Brain microvascular endothelial cell (primary cell): ENCODE results near the gene RNF123.

ENCODE experiments used
- DNase-seq: peaks from one replicate; pipeline ENCODE4 v3.0.0-alpha.2; 2020
- H3K27ac ChIP-seq: fragments of 250-450 bp; sonication (Bioruptor Pico); 2 replicates; pipeline ENCODE4 v1.5.1; 2020; ENCODE audit warnings: mild to moderate bottlenecking, moderate library complexity
- H3K27me3 ChIP-seq: fragments of 250-450 bp; sonication (Bioruptor Pico); replicated peaks from 2 replicates; pipeline ENCODE4 v1.5.1; 2020; ENCODE audit warnings: mild to moderate bottlenecking
- H3K36me3 ChIP-seq: fragments of 250-450 bp; sonication (Bioruptor Pico); replicated peaks from 2 replicates; pipeline ENCODE4 v1.5.1; 2020; ENCODE audit warnings: mild to moderate bottlenecking
- H3K4me3 ChIP-seq: 2 replicates; pipeline ENCODE4 v1.5.1; 2011; ENCODE audit warnings: low read depth, mild to moderate bottlenecking, control low read depth, low read length, moderate library complexity
- in situ Hi-C: cut with HindIII; loops from 2 replicates; pipeline ENCODE4 v1.10.0; 2017; ENCODE audit warnings: low sequenced_read_pairs, low pct_ligation_motif_present
- TF ChIP-seq, protein P1 (sequence below): IDR thresholded peaks from 2 replicates; pipeline ENCODE4 v1.5.1; 2011; ENCODE audit warnings: low read depth, mild to moderate bottlenecking, moderate library complexity, low read length, control low read depth, inconsistent platforms; ENCODE audit errors: missing control alignments

RNF123 gene

DNA sequence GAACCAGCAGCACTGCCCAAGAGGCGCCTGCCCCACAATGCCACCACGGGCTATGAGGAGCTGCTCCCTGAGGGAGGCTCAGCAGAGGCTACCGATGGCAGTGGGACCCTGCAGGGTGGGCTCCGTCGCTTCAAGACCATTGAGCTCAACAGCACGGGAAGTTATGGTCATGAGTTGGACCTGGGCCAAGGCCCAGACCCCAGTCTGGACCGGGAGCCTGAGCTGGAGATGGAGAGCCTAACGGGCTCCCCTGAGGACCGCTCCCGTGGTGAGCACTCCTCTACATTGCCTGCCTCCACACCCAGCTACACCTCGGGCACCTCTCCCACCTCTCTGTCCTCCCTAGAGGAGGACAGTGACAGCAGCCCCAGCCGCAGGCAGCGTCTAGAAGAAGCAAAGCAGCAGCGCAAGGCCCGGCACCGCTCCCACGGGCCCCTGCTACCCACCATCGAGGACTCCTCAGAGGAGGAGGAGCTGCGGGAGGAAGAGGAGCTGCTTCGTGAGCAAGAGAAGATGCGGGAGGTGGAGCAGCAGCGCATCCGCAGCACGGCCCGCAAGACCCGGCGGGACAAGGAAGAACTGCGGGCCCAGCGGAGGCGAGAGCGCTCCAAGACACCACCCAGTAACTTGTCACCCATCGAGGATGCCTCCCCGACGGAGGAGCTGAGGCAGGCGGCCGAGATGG, 37.0 kb upstream of the RNF123 start:
- Histone ChIP-seq H3K27me3 (no peaks in the 10 kb centered on the region), H3K4me3 (no peak overlapping the region), H3K27ac (no peak overlapping the region), H3K36me3 (no peaks in the 10 kb centered on the region)
- DNase-seq: no peak
- TF ChIP-seq, protein P1, sequence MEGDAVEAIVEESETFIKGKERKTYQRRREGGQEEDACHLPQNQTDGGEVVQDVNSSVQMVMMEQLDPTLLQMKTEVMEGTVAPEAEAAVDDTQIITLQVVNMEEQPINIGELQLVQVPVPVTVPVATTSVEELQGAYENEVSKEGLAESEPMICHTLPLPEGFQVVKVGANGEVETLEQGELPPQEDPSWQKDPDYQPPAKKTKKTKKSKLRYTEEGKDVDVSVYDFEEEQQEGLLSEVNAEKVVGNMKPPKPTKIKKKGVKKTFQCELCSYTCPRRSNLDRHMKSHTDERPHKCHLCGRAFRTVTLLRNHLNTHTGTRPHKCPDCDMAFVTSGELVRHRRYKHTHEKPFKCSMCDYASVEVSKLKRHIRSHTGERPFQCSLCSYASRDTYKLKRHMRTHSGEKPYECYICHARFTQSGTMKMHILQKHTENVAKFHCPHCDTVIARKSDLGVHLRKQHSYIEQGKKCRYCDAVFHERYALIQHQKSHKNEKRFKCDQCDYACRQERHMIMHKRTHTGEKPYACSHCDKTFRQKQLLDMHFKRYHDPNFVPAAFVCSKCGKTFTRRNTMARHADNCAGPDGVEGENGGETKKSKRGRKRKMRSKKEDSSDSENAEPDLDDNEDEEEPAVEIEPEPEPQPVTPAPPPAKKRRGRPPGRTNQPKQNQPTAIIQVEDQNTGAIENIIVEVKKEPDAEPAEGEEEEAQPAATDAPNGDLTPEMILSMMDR: no peak
- in situ Hi-C loops: loop anchor here (25.0 kb wide), 1 partner anchor 90 kb away; the partner anchor contains the start of gene BSN

DNA sequence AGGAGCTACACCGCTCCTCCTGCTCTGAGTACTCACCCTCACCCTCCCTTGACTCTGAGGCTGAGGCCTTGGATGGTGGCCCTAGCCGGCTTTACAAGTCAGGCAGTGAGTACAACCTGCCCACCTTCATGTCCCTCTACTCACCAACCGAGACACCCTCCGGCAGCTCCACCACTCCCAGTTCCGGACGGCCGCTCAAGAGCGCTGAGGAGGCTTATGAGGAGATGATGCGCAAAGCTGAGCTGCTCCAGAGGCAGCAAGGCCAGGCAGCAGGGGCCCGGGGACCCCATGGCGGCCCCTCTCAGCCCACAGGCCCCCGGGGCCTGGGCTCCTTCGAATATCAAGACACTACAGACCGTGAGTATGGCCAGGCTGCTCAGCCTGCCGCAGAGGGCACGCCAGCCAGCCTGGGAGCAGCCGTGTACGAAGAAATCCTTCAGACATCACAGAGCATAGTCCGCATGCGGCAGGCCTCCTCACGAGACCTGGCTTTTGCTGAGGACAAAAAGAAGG, 36.4 kb upstream of the RNF123 start:
- Histone ChIP-seq H3K36me3 (no peaks in the 10 kb centered on the region), H3K27ac (no peak overlapping the region), H3K4me3 (no peak overlapping the region), H3K27me3 (no peaks in the 10 kb centered on the region)
- TF ChIP-seq, protein P1: no peak
- DNase-seq: no peak
- in situ Hi-C loops: loop anchor here (25.0 kb wide), 1 partner anchor 91 kb away; the partner anchor contains the start of gene BSN

DNA sequence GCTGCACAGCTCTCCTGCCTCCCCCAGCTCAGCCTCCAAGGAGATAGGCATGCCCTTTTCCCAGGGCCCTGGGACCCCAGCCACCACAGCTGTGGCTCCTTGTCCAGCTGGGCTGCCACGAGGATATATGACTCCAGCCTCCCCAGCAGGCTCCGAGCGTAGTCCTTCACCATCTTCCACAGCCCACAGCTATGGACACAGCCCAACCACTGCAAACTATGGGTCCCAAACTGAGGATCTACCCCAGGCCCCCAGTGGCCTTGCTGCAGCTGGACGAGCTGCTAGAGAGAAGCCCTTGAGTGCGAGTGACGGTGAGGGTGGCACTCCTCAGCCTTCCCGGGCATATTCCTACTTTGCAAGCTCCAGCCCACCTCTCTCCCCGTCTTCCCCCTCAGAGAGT, 35.7 kb upstream of the RNF123 start:
- in situ Hi-C loops: loop anchor here (25.0 kb wide), 1 partner anchor 91 kb away; the partner anchor contains the start of gene BSN
- no peak overlapping the region for H3K4me3 ChIP-seq
- TF ChIP-seq, protein P1: no peak
- no peak overlapping the region for H3K27ac ChIP-seq
- DNase-seq: no peak
- H3K27me3 ChIP-seq: no peaks in the 10 kb centered on the region
- H3K36me3 ChIP-seq: no peaks in the 10 kb centered on the region

DNA sequence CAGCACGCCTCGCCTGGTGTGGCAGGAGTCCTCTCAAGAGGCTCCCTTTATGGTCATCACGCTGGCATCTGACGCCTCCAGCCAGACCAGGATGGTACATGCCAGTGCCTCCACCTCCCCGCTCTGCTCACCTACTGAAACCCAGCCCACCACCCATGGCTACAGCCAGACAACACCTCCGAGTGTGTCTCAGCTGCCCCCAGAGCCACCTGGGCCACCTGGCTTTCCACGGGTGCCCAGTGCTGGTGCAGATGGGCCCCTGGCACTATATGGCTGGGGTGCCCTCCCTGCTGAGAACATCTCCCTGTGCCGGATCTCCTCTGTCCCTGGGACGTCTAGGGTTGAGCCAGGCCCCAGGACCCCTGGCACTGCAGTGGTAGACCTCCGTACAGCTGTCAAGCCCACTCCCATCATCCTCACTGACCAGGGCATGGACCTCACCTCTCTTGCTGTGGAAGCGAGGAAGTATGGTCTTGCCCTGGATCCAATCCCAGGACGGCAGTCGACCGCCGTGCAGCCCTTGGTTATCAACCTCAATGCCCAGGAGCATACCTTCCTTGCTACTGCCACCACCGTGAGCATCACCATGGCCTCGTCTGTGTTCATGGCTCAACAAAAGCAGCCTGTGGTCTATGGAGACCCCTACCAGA, 35.1 kb upstream of the RNF123 start:
- H3K27me3 ChIP-seq: no peaks in the 10 kb centered on the region
- in situ Hi-C loops: loop anchor here (25.0 kb wide), 1 partner anchor 92 kb away; the partner anchor contains the start of gene BSN

DNA sequence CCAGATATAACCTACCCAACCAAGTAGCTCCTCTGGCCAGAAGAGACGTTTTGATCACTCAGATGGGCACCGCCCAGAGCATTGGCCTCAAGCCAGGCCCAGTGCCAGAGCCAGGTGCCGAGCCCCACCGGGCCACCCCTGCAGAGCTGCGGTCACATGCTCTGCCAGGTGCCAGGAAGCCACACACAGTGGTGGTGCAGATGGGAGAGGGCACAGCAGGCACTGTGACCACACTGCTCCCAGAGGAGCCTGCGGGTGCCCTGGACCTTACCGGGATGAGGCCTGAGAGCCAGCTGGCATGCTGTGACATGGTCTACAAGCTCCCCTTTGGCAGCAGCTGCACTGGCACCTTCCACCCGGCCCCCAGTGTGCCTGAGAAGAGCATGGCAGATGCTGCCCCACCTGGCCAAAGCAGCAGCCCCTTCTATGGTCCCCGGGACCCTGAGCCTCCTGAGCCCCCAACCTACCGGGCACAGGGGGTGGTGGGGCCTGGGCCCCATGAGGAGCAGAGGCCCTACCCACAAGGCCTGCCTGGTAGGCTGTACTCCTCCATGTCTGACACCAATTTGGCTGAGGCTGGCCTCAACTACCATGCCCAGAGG, 34.3 kb upstream of the RNF123 start:
- H3K4me3 ChIP-seq: no peak overlapping the region
- no peak overlapping the region for H3K27ac ChIP-seq
- no peaks in the 10 kb centered on the region for H3K36me3 ChIP-seq
- no peak for DNase-seq
- H3K27me3 ChIP-seq: no peaks in the 10 kb centered on the region
- TF ChIP-seq, protein P1: no peak
- in situ Hi-C loops: loop anchor here (25.0 kb wide), 1 partner anchor 93 kb away; the partner anchor contains the start of gene BSN

More for the DNA sequence above, 35.1 kb upstream of the RNF123 start:
- DNase-seq: no peak
- no peak overlapping the region for H3K27ac ChIP-seq
- TF ChIP-seq, protein P1: no peak
- no peak overlapping the region for H3K4me3 ChIP-seq
- no peaks in the 10 kb centered on the region for H3K36me3 ChIP-seq
